ENCODE results near the gene SLC30A5.
A peak's percentile ranks its signal among the peaks of the same experiment; 100 is the strongest.
"Not testable (repeated sequence)": the region's sequence is repeated elsewhere in the genome, so short reads cannot be mapped to it uniquely, and the experiment has no call there.

SLC30A5 gene

GRCh38 chr5:69093771-69094482 is at the start of gene SLC30A5:
Gene SLC30A5, plus strand, starts transcription at chr5:69094014. Its CDS starts 242 bp downstream, at chr5:69094256.
- Histone ChIP-seq H3K36me3 (ENCODE audit: control insufficient read depth in 2 of 2, insufficient read depth in 2 of 2, low read length in 2 of 2) (no peaks in the 10 kb centered on the region), H3K27ac (ENCODE audit: low read length) (peak within 1 kb of the TSS; percentile 87), H3K9me3 (ENCODE audit: control insufficient read depth in 2 of 2, low read length in 2 of 2) (no peaks in the 10 kb centered on the region), H3K4me1 (ENCODE audit: control insufficient read depth, insufficient read depth, low read length) (peaks cover 4% of the 10 kb centered on the region), H3K4me3 (ENCODE audit: low read length in 2 of 2) (peak within 1 kb of the TSS; percentile 80 to 87), H3K27me3 (ENCODE audit: control insufficient read depth in 1 of 2, insufficient read depth in 2 of 2, low read length in 2 of 2) (no peaks in the 10 kb centered on the region), H3K9ac (ENCODE audit: low read length in 2 of 2) (peak within 1 kb of the TSS; percentile 78 to 97)

GRCh38 chr5:69045213-69045612 is 48.6 kb upstream of the SLC30A5 start:
- H3K27ac ChIP-seq (ENCODE audit: low read length); H3K27me3 ChIP-seq (ENCODE audit: control insufficient read depth in 1 of 2, insufficient read depth in 2 of 2, low read length in 2 of 2); H3K4me3 ChIP-seq (ENCODE audit: low read length in 2 of 2); H3K36me3 ChIP-seq (ENCODE audit: control insufficient read depth in 2 of 2, insufficient read depth in 2 of 2, low read length in 2 of 2); H3K9ac ChIP-seq (ENCODE audit: low read length in 2 of 2); H3K4me1 ChIP-seq (ENCODE audit: control insufficient read depth, insufficient read depth, low read length); H3K9me3 ChIP-seq (ENCODE audit: control insufficient read depth in 2 of 2, low read length in 2 of 2): not testable (repeated sequence)

GRCh38 chr5:69046375-69046957 is 47.3 kb upstream of the SLC30A5 start:
- Histone ChIP-seq H3K9me3 (ENCODE audit: control insufficient read depth in 2 of 2, low read length in 2 of 2) (no peaks in the 10 kb centered on the region), H3K9ac (ENCODE audit: low read length in 2 of 2) (no peak overlapping the region), H3K36me3 (ENCODE audit: control insufficient read depth in 2 of 2, insufficient read depth in 2 of 2, low read length in 2 of 2) (no peaks in the 10 kb centered on the region)

GRCh38 chr5:69048230-69048629 is 45.6 kb upstream of the SLC30A5 start:
- no peaks in the 10 kb centered on the region for H3K27me3 ChIP-seq (ENCODE audit: control insufficient read depth in 1 of 2, insufficient read depth in 2 of 2, low read length in 2 of 2)
- no peaks in the 10 kb centered on the region for H3K9me3 ChIP-seq (ENCODE audit: control insufficient read depth in 2 of 2, low read length in 2 of 2)
- H3K9ac ChIP-seq (ENCODE audit: low read length in 2 of 2): no peak overlapping the region
- no peaks in the 10 kb centered on the region for H3K36me3 ChIP-seq (ENCODE audit: control insufficient read depth in 2 of 2, insufficient read depth in 2 of 2, low read length in 2 of 2)
- H3K4me3 ChIP-seq (ENCODE audit: low read length in 2 of 2): no peak overlapping the region
- H3K4me1 ChIP-seq (ENCODE audit: control insufficient read depth, insufficient read depth, low read length): no peaks in the 10 kb centered on the region
- no peak overlapping the region for H3K27ac ChIP-seq (ENCODE audit: low read length)

More at GRCh38 chr5:69046375-69046957, 47.3 kb upstream of the SLC30A5 start:
- Histone ChIP-seq H3K4me3 (ENCODE audit: low read length in 2 of 2) (no peak overlapping the region), H3K27me3 (ENCODE audit: control insufficient read depth in 1 of 2, insufficient read depth in 2 of 2, low read length in 2 of 2) (no peaks in the 10 kb centered on the region), H3K27ac (ENCODE audit: low read length) (no peak overlapping the region), H3K4me1 (ENCODE audit: control insufficient read depth, insufficient read depth, low read length) (no peaks in the 10 kb centered on the region)

GRCh38 chr5:69049151-69049550 is 44.7 kb upstream of the SLC30A5 start:
- Histone ChIP-seq H3K27me3 (ENCODE audit: control insufficient read depth in 1 of 2, insufficient read depth in 2 of 2, low read length in 2 of 2) (no peaks in the 10 kb centered on the region), H3K4me1 (ENCODE audit: control insufficient read depth, insufficient read depth, low read length) (no peaks in the 10 kb centered on the region), H3K4me3 (ENCODE audit: low read length in 2 of 2) (no peak overlapping the region), H3K9ac (ENCODE audit: low read length in 2 of 2) (no peak overlapping the region), H3K36me3 (ENCODE audit: control insufficient read depth in 2 of 2, insufficient read depth in 2 of 2, low read length in 2 of 2) (no peaks in the 10 kb centered on the region), H3K9me3 (ENCODE audit: control insufficient read depth in 2 of 2, low read length in 2 of 2) (no peaks in the 10 kb centered on the region), H3K27ac (ENCODE audit: low read length) (no peak overlapping the region)

- Histone ChIP-seq H3K9me3 (ENCODE audit: control insufficient read depth in 2 of 2, low read length in 2 of 2) (no peaks in the 10 kb centered on the region), H3K27me3 (ENCODE audit: control insufficient read depth in 1 of 2, insufficient read depth in 2 of 2, low read length in 2 of 2) (no peaks in the 10 kb centered on the region), H3K27ac (ENCODE audit: low read length) (no peak overlapping the region), H3K9ac (ENCODE audit: low read length in 2 of 2) (no peak overlapping the region), H3K4me1 (ENCODE audit: control insufficient read depth, insufficient read depth, low read length) (no peaks in the 10 kb centered on the region), H3K36me3 (ENCODE audit: control insufficient read depth in 2 of 2, insufficient read depth in 2 of 2, low read length in 2 of 2) (no peaks in the 10 kb centered on the region), H3K4me3 (ENCODE audit: low read length in 2 of 2) (no peak overlapping the region)
Measured at GRCh38 chr5:69049796-69050195, 44.0 kb upstream of the SLC30A5 start.

- no peaks in the 10 kb centered on the region for H3K9me3 ChIP-seq (ENCODE audit: control insufficient read depth in 2 of 2, low read length in 2 of 2)
- no peak overlapping the region for H3K27ac ChIP-seq (ENCODE audit: low read length)
- H3K4me1 ChIP-seq (ENCODE audit: control insufficient read depth, insufficient read depth, low read length): no peaks in the 10 kb centered on the region
- no peaks in the 10 kb centered on the region for H3K36me3 ChIP-seq (ENCODE audit: control insufficient read depth in 2 of 2, insufficient read depth in 2 of 2, low read length in 2 of 2)
- no peak overlapping the region for H3K4me3 ChIP-seq (ENCODE audit: low read length in 2 of 2)
- no peaks in the 10 kb centered on the region for H3K27me3 ChIP-seq (ENCODE audit: control insufficient read depth in 1 of 2, insufficient read depth in 2 of 2, low read length in 2 of 2)
- H3K9ac ChIP-seq (ENCODE audit: low read length in 2 of 2): no peak overlapping the region
Measured at GRCh38 chr5:69050214-69050613, 43.6 kb upstream of the SLC30A5 start.

GRCh38 chr5:69052181-69052580 is 41.6 kb upstream of the SLC30A5 start:
- Histone ChIP-seq H3K27me3 (ENCODE audit: control insufficient read depth in 1 of 2, insufficient read depth in 2 of 2, low read length in 2 of 2) (no peaks in the 10 kb centered on the region), H3K36me3 (ENCODE audit: control insufficient read depth in 2 of 2, insufficient read depth in 2 of 2, low read length in 2 of 2) (no peaks in the 10 kb centered on the region), H3K4me3 (ENCODE audit: low read length in 2 of 2) (no peak overlapping the region), H3K27ac (ENCODE audit: low read length) (no peak overlapping the region), H3K9me3 (ENCODE audit: control insufficient read depth in 2 of 2, low read length in 2 of 2) (no peaks in the 10 kb centered on the region), H3K9ac (ENCODE audit: low read length in 2 of 2) (no peak overlapping the region), H3K4me1 (ENCODE audit: control insufficient read depth, insufficient read depth, low read length) (no peaks in the 10 kb centered on the region)

GRCh38 chr5:69074664-69075521 is 18.9 kb upstream of the SLC30A5 start:
- Histone ChIP-seq H3K36me3 (ENCODE audit: control insufficient read depth in 2 of 2, insufficient read depth in 2 of 2, low read length in 2 of 2) (no peaks in the 10 kb centered on the region), H3K4me3 (ENCODE audit: low read length in 2 of 2) (no peak overlapping the region), H3K9me3 (ENCODE audit: control insufficient read depth in 2 of 2, low read length in 2 of 2) (no peaks in the 10 kb centered on the region), H3K27me3 (ENCODE audit: control insufficient read depth in 1 of 2, insufficient read depth in 2 of 2, low read length in 2 of 2) (no peaks in the 10 kb centered on the region), H3K27ac (ENCODE audit: low read length) (no peak overlapping the region), H3K9ac (ENCODE audit: low read length in 2 of 2) (no peak overlapping the region), H3K4me1 (ENCODE audit: control insufficient read depth, insufficient read depth, low read length) (no peaks in the 10 kb centered on the region)

- H3K9me3 ChIP-seq (ENCODE audit: control insufficient read depth in 2 of 2, low read length in 2 of 2): no peaks in the 10 kb centered on the region
- H3K9ac ChIP-seq (ENCODE audit: low read length in 2 of 2): no peak overlapping the region
- H3K4me3 ChIP-seq (ENCODE audit: low read length in 2 of 2): no peak overlapping the region
- no peak overlapping the region for H3K27ac ChIP-seq (ENCODE audit: low read length)
- no peaks in the 10 kb centered on the region for H3K4me1 ChIP-seq (ENCODE audit: control insufficient read depth, insufficient read depth, low read length)
- H3K27me3 ChIP-seq (ENCODE audit: control insufficient read depth in 1 of 2, insufficient read depth in 2 of 2, low read length in 2 of 2): no peaks in the 10 kb centered on the region
- no peaks in the 10 kb centered on the region for H3K36me3 ChIP-seq (ENCODE audit: control insufficient read depth in 2 of 2, insufficient read depth in 2 of 2, low read length in 2 of 2)
Measured at GRCh38 chr5:69075522-69076179, 18.2 kb upstream of the SLC30A5 start.

Data from stomach smooth muscle (tissue), 2 donors.